ENCODE data around the gene KIF1A.

Gene KIF1A

GRCh38 chr2:240833724-240834285 is 13.8 kb upstream of the KIF1A start:
- Histone ChIP-seq H3K79me2 (ENCODE audit: insufficient read depth, low read length) (no peaks in the 10 kb centered on the region), H4K20me1 (ENCODE audit: insufficient read depth, low read length, poor library complexity, severe bottlenecking) (no peaks in the 10 kb centered on the region), H3K4me1 (ENCODE audit: insufficient read depth, low read length, poor library complexity, severe bottlenecking) (no peaks in the 10 kb centered on the region), H3K36me3 (ENCODE audit: insufficient read depth, low read length) (no peaks in the 10 kb centered on the region), H3K4me2 (ENCODE audit: low read depth, low read length, poor library complexity, severe bottlenecking) (no peak overlapping the region), H3K4me3 (ENCODE audit: low read length, poor library complexity, severe bottlenecking) (no peak overlapping the region), H3K27me3 (ENCODE audit: insufficient read depth, low read length, poor library complexity, severe bottlenecking) (no peaks in the 10 kb centered on the region), H2AFZ (ENCODE audit: low read length) (no peak overlapping the region), H3F3A (ENCODE audit: low read depth) (no peaks in the 10 kb centered on the region), H3K9me2 (replicated peaks; ENCODE audit: low read depth, low read length) (no peaks in the 10 kb centered on the region), H3K9me3 (ENCODE audit: insufficient read depth, low read depth, low read length) (no peaks in the 10 kb centered on the region), H3K9ac (ENCODE audit: low read depth, low read length, poor library complexity, severe bottlenecking) (no peak overlapping the region)
- no peak for TF ChIP-seq CTCF (conservative IDR thresholded peaks at IDR 0.05; ENCODE audit: low read length)
- no peak for TF ChIP-seq EZH2phosphoT487 (IDR thresholded peaks at IDR 0.05; ENCODE audit: borderline replicate concordance)

- Histone ChIP-seq H3K9me3 (ENCODE audit: insufficient read depth, low read depth, low read length) (no peaks in the 10 kb centered on the region), H4K20me1 (ENCODE audit: insufficient read depth, low read length, poor library complexity, severe bottlenecking) (no peaks in the 10 kb centered on the region), H3K4me2 (ENCODE audit: low read depth, low read length, poor library complexity, severe bottlenecking) (no peak overlapping the region), H3F3A (ENCODE audit: low read depth) (no peaks in the 10 kb centered on the region), H3K9me2 (replicated peaks; ENCODE audit: low read depth, low read length) (no peaks in the 10 kb centered on the region), H3K4me1 (ENCODE audit: insufficient read depth, low read length, poor library complexity, severe bottlenecking) (no peaks in the 10 kb centered on the region), H3K27me3 (ENCODE audit: insufficient read depth, low read length, poor library complexity, severe bottlenecking) (no peaks in the 10 kb centered on the region), H3K79me2 (ENCODE audit: insufficient read depth, low read length) (no peaks in the 10 kb centered on the region), H3K36me3 (ENCODE audit: insufficient read depth, low read length) (no peaks in the 10 kb centered on the region), H2AFZ (ENCODE audit: low read length) (no peak overlapping the region), H3K9ac (ENCODE audit: low read depth, low read length, poor library complexity, severe bottlenecking) (no peak overlapping the region), H3K4me3 (ENCODE audit: low read length, poor library complexity, severe bottlenecking) (no peak overlapping the region)
- TF ChIP-seq EZH2phosphoT487 (IDR thresholded peaks at IDR 0.05; ENCODE audit: borderline replicate concordance) (no peak), CTCF (conservative IDR thresholded peaks at IDR 0.05; ENCODE audit: low read length) (no peak)
Measured at GRCh38 chr2:240832921-240833494, 13.0 kb upstream of the KIF1A start.

GRCh38 chr2:240832205-240832727 is 12.2 kb upstream of the KIF1A start:
- no peak for TF ChIP-seq EZH2phosphoT487 (IDR thresholded peaks at IDR 0.05; ENCODE audit: borderline replicate concordance)
- TF ChIP-seq CTCF (conservative IDR thresholded peaks at IDR 0.05; ENCODE audit: low read length) = no peak
- Histone ChIP-seq H3K9me3 (ENCODE audit: insufficient read depth, low read depth, low read length) (no peaks in the 10 kb centered on the region; the same call in 1 of the 2 replicates), H3K27me3 (ENCODE audit: insufficient read depth, low read length, poor library complexity, severe bottlenecking) (no peaks in the 10 kb centered on the region), H3F3A (ENCODE audit: low read depth) (no peaks in the 10 kb centered on the region), H2AFZ (ENCODE audit: low read length) (no peak overlapping the region), H3K79me2 (ENCODE audit: insufficient read depth, low read length) (no peaks in the 10 kb centered on the region), H3K4me1 (ENCODE audit: insufficient read depth, low read length, poor library complexity, severe bottlenecking) (no peaks in the 10 kb centered on the region), H3K4me2 (ENCODE audit: low read depth, low read length, poor library complexity, severe bottlenecking) (no peak overlapping the region), H3K9ac (ENCODE audit: low read depth, low read length, poor library complexity, severe bottlenecking) (no peak overlapping the region), H3K4me3 (ENCODE audit: low read length, poor library complexity, severe bottlenecking) (no peak overlapping the region), H3K9me2 (replicated peaks; ENCODE audit: low read depth, low read length) (no peaks in the 10 kb centered on the region), H4K20me1 (ENCODE audit: insufficient read depth, low read length, poor library complexity, severe bottlenecking) (no peaks in the 10 kb centered on the region), H3K36me3 (ENCODE audit: insufficient read depth, low read length) (no peaks in the 10 kb centered on the region)
